GM10266 (cell line): ENCODE data around the gene SLC25A13.

Experiments used
- DNase-seq: peaks from one replicate; pipeline ENCODE4 v3.0.0; 2012; ENCODE audit errors: extremely low spot score
- CTCF ChIP-seq: IDR thresholded peaks from 2 replicates; pipeline ENCODE4 v1.5.1; 2012; ENCODE audit warnings: mild to moderate bottlenecking, low read depth; ENCODE audit not compliant: control insufficient read depth, insufficient read depth; ENCODE audit errors: missing control alignments

The SLC25A13 gene

GRCh38 chr7:96306385-96307125, 15.3 kb downstream of the SLC25A13 start:
- no peak for DNase-seq
- TF ChIP-seq CTCF = no peak

GRCh38 chr7:96305915-96306314, 16.0 kb downstream of the SLC25A13 start:
- TF ChIP-seq CTCF = no peak
- no peak for DNase-seq

- TF ChIP-seq CTCF = no peak
- DNase-seq = no peak
Observed at GRCh38 chr7:96304573-96304972, 17.3 kb downstream of the SLC25A13 start.

GRCh38 chr7:96303686-96304443, 18.0 kb downstream of the SLC25A13 start:
- no peak for TF ChIP-seq CTCF
- no peak for DNase-seq

- TF ChIP-seq CTCF = no peak
- DNase-seq = no peak
Observed at GRCh38 chr7:96303105-96303685, 18.7 kb downstream of the SLC25A13 start.

- no peak for TF ChIP-seq CTCF
- no peak for DNase-seq
Observed at GRCh38 chr7:96300986-96301385, 20.9 kb downstream of the SLC25A13 start.

GRCh38 chr7:96300502-96300901, 21.4 kb downstream of the SLC25A13 start:
- TF ChIP-seq CTCF = no peak
- no peak for DNase-seq
